K562 (cell line): ENCODE data around the gene TNFRSF18. TPM values are rescaled to one million over a fixed set of nuclear protein-coding genes. Genes with fewer than 3 reads are reported as not detected.
A peak's percentile ranks its signal among the peaks of the same experiment; 100 is the strongest.

Experiments used
- CLOCK ChIP-seq: fragments of 250-450 bp; sonication (Bioruptor Pico); IDR thresholded peaks from 2 replicates; pipeline ENCODE4 v1.4.0; 2020; ENCODE audit warnings: mild to moderate bottlenecking, moderate library complexity, borderline replicate concordance
- DPF2 ChIP-seq: fragments of 450-650 bp; IDR thresholded peaks from 2 replicates; pipeline ENCODE4 v1.6.1; 2016
- EGR1 ChIP-seq: fragments of 450-650 bp; conservative IDR thresholded peaks from 2 replicates; pipeline ENCODE4 v1.6.1; 2017; ENCODE audit warnings: mild to moderate bottlenecking
- ELK1 ChIP-seq: sonication (generic); formaldehyde crosslinking; IDR thresholded peaks from 2 replicates; pipeline ENCODE4 v1.8.1; 2022; ENCODE audit warnings: missing genetic modification reagents
- ELK3 ChIP-seq: fragments of 450-650 bp; formaldehyde crosslinking; IDR thresholded peaks from 2 replicates; pipeline ENCODE4 v1.4.0; 2020; ENCODE audit warnings: mild to moderate bottlenecking
- FOXK1 ChIP-seq: sonication (generic); formaldehyde crosslinking; IDR thresholded peaks from 2 replicates; pipeline ENCODE4 v1.8.0; 2022; ENCODE audit warnings: missing genetic modification reagents, mild to moderate bottlenecking, borderline replicate concordance
- HDGF ChIP-seq: fragments of 450-650 bp; IDR thresholded peaks from 2 replicates; pipeline ENCODE4 v1.6.1; 2016
- MAFF ChIP-seq: IDR thresholded peaks from 2 replicates; pipeline ENCODE4 v1.6.1; 2012; ENCODE audit warnings: low read length, improper control_type of control experiment
- PHF20 ChIP-seq: fragments of 450-650 bp; IDR thresholded peaks from 2 replicates; pipeline ENCODE4 v1.6.1; 2018; ENCODE audit not compliant: partially characterized antibody
- PRPF4 ChIP-seq: fragments of 200-400 bp; formaldehyde crosslinking; IDR thresholded peaks from one replicate; pipeline ENCODE4 v1.6.1; 2017; ENCODE audit warnings: low read length, low read depth, mild to moderate bottlenecking; ENCODE audit not compliant: insufficient read depth, poor library complexity, severe bottlenecking
- RBM15 ChIP-seq: fragments of 200-400 bp; formaldehyde crosslinking; IDR thresholded peaks from 2 replicates; pipeline ENCODE4 v1.6.1; 2018; ENCODE audit warnings: mild to moderate bottlenecking, low read length, moderate library complexity; ENCODE audit not compliant: insufficient read depth
- TAF15 ChIP-seq: fragments of 200-400 bp; formaldehyde crosslinking; IDR thresholded peaks from 2 replicates; pipeline ENCODE4 v1.6.1; 2017; ENCODE audit warnings: mild to moderate bottlenecking, low read depth, low read length, moderate library complexity
- TFAM ChIP-seq: fragments of 250-450 bp; sonication (Bioruptor Pico); conservative IDR thresholded peaks from 2 replicates; pipeline ENCODE4 v1.5.0; 2021; ENCODE audit warnings: mild to moderate bottlenecking, moderate library complexity
- ZNF24 ChIP-seq: fragments of 450-650 bp; IDR thresholded peaks from 2 replicates; pipeline ENCODE4 v1.6.1; 2016
- ZNF449 ChIP-seq: fragments of 250-450 bp; sonication (Bioruptor Pico); IDR thresholded peaks from 2 replicates; pipeline ENCODE4 v1.8.0; 2022; ENCODE audit warnings: moderate library complexity, mild to moderate bottlenecking, inconsistent platforms
- polyA plus RNA-seq, 8 experiments: library from polyadenylated mRNA; depleted of rRNA in 4 of 8; stranded (reverse) in 5 of 8; unstranded in 3 of 8; fragments of >200 nt; fragmentation: Nextera tagmentation in 2 of 8; fragmentation: Illumina TruSeq in 1 of 8; extraction: Ambion mirVana in 2 of 8; extraction: Trizol in 1 of 8; gene quantifications; 2 replicates each; pipeline versions ENCODE4 v1.2.1 to v1.2.3, GENCODE V29; 2011 to 2014; ENCODE audit warnings: inconsistent platforms in 1 of 8, missing spikeins in 1 of 8
- total RNA-seq, 7 experiments: library from RNA; depleted of rRNA in 6 of 7; stranded (reverse); fragments of >200 nt in 6 of 7; fragmentation: Illumina TruSeq in 2 of 7; extraction: Trizol in 2 of 7; gene quantifications; 2 replicates each; pipeline versions ENCODE4 v1.2.1 to v1.2.3, GENCODE V29; 2011 to 2021; ENCODE audit warnings: low replicate concordance in 1 of 7
- TF ChIP-seq, protein P1 (sequence below): conservative IDR thresholded peaks from 2 replicates; pipeline ENCODE4 v1.6.1; 2011; ENCODE audit warnings: low read depth, mild to moderate bottlenecking, low read length; ENCODE audit not compliant: control insufficient read depth
- TF ChIP-seq, protein P2 (sequence below): sonication (generic); formaldehyde crosslinking; IDR thresholded peaks from 2 replicates; pipeline ENCODE4 v1.8.0; 2022; ENCODE audit warnings: mild to moderate bottlenecking, missing genetic modification reagents, borderline replicate concordance

The TNFRSF18 gene
- total and polyA plus RNA-seq, 9 of the 15 experiments (the other 6 are each of a cell fraction or from before 2014, with no cell fraction given): 0.24 to 0.27 TPM; not detected in 7

- TF ChIP-seq ELK3 (no peak), HDGF (no peak), TAF15 (no peak), PRPF4 (no peak), ZNF24 (no peak), DPF2 (no peak), RBM15 (no peak), PHF20 (peak; percentile 61), CLOCK (CRISPR knock-in tag) (no peak), EGR1 (peak; percentile 84), ZNF449 (CRISPR knock-in tag) (no peak), FOXK1 (CRISPR knock-in tag) (no peak), TFAM (CRISPR knock-in tag) (no peak), MAFF (no peak), ELK1 (CRISPR knock-in tag) (no peak)
- TF ChIP-seq, protein P1, sequence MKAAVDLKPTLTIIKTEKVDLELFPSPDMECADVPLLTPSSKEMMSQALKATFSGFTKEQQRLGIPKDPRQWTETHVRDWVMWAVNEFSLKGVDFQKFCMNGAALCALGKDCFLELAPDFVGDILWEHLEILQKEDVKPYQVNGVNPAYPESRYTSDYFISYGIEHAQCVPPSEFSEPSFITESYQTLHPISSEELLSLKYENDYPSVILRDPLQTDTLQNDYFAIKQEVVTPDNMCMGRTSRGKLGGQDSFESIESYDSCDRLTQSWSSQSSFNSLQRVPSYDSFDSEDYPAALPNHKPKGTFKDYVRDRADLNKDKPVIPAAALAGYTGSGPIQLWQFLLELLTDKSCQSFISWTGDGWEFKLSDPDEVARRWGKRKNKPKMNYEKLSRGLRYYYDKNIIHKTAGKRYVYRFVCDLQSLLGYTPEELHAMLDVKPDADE: peak; percentile 90; the same call in 1 of the 2 replicates
- TF ChIP-seq, protein P2, sequence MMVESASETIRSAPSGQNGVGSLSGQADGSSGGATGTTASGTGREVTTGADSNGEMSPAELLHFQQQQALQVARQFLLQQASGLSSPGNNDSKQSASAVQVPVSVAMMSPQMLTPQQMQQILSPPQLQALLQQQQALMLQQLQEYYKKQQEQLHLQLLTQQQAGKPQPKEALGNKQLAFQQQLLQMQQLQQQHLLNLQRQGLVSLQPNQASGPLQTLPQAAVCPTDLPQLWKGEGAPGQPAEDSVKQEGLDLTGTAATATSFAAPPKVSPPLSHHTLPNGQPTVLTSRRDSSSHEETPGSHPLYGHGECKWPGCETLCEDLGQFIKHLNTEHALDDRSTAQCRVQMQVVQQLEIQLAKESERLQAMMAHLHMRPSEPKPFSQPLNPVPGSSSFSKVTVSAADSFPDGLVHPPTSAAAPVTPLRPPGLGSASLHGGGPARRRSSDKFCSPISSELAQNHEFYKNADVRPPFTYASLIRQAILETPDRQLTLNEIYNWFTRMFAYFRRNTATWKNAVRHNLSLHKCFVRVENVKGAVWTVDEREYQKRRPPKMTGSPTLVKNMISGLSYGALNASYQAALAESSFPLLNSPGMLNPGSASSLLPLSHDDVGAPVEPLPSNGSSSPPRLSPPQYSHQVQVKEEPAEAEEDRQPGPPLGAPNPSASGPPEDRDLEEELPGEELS (CRISPR knock-in tag): no peak
Observed at GRCh38 chr1:1231400-1232207, 25.2 kb upstream of the TNFRSF18 start, which contains the start of gene SDF4 (continued).
